Smooth muscle cell (in vitro differentiated cells): ENCODE results near the gene LUC7L3. TPM values are rescaled to one million over a fixed set of nuclear protein-coding genes. Genes with fewer than 3 reads are reported as not detected.

Experiments used
- DNase-seq: peaks from one replicate; lab custom pipeline; 2025; ENCODE audit not compliant: unreplicated experiment; lab: John Stamatoyannopoulos, UW
- H2AFZ ChIP-seq: fragments of 200-600 bp; sonication (generic); 2 replicates; pipeline ENCODE4 v1.6.0; 2016; ENCODE audit warnings: antibody characterized with exemption, low read depth, mild to moderate bottlenecking
- H3F3A ChIP-seq: fragments of 200-600 bp; sonication (generic); 2 replicates; pipeline ENCODE4 v1.6.0; 2017; ENCODE audit warnings: antibody characterized with exemption, low read depth
- H3K27ac ChIP-seq: fragments of 200-600 bp; sonication (generic); 2 replicates; pipeline ENCODE4 v1.5.1; 2016; ENCODE audit warnings: low read depth, mild to moderate bottlenecking
- H3K27me3 ChIP-seq: fragments of 200-600 bp; sonication (generic); 2 replicates; pipeline ENCODE4 v1.6.1; 2016; ENCODE audit warnings: low read depth, mild to moderate bottlenecking
- H3K36me3 ChIP-seq: fragments of 200-600 bp; sonication (generic); 2 replicates; pipeline ENCODE4 v1.5.1; 2016; ENCODE audit warnings: low read depth
- H3K4me1 ChIP-seq: fragments of 200-600 bp; sonication (generic); 2 replicates; pipeline ENCODE4 v1.5.1; 2016; ENCODE audit warnings: low read depth
- H3K4me2 ChIP-seq: fragments of 200-600 bp; sonication (generic); 2 replicates; pipeline ENCODE4 v1.6.0; 2016; ENCODE audit warnings: mild to moderate bottlenecking
- H3K4me3 ChIP-seq: fragments of 200-600 bp; sonication (generic); 2 replicates; pipeline ENCODE4 v1.5.1; 2016; ENCODE audit warnings: mild to moderate bottlenecking
- H3K79me2 ChIP-seq: fragments of 200-600 bp; sonication (generic); 2 replicates; pipeline ENCODE4 v1.6.0; 2016; ENCODE audit warnings: low read depth, mild to moderate bottlenecking
- H3K9ac ChIP-seq: fragments of 200-600 bp; sonication (generic); 2 replicates; pipeline ENCODE4 v1.6.0; 2016; ENCODE audit warnings: low read depth
- H3K9me3 ChIP-seq: fragments of 200-600 bp; sonication (generic); replicated peaks from 2 replicates; pipeline ENCODE4 v1.5.1; 2016; ENCODE audit warnings: low read depth
- H4K20me1 ChIP-seq: fragments of 200-600 bp; sonication (generic); 2 replicates; pipeline ENCODE4 v1.6.0; 2016; ENCODE audit warnings: low read depth
- WGBS: methylation state at CpG from one replicate; pipeline ENCODE4 v1.1.7; 2016; ENCODE audit warnings: low lambda C conversion rate; 5-methylcytosine and 5-hydroxymethylcytosine counted together
- polyA plus RNA-seq: library from polyadenylated mRNA; unstranded; fragments of >200 nt; fragmentation: Nextera tagmentation; extraction: Ambion mirVana; gene quantifications from 2 replicates; pipeline ENCODE4 v1.2.1, GENCODE V29; 2016
- total RNA-seq: library from RNA; depleted of rRNA; stranded (reverse); fragments of >200 nt; gene quantifications from 2 replicates; pipeline ENCODE4 v1.2.3, GENCODE V29; 2014
- TF ChIP-seq, protein P1 (sequence below): fragments of 200-600 bp; sonication (generic); IDR thresholded peaks from 2 replicates; pipeline ENCODE4 v1.5.1; 2017; ENCODE audit warnings: borderline replicate concordance, mild to moderate bottlenecking, antibody characterized with exemption; ENCODE audit not compliant: insufficient read depth, poor library complexity, severe bottlenecking

The LUC7L3 gene
- total and polyA plus RNA-seq, 2 experiments from 2014 or later = 75.9 to 77.8 TPM

DNA sequence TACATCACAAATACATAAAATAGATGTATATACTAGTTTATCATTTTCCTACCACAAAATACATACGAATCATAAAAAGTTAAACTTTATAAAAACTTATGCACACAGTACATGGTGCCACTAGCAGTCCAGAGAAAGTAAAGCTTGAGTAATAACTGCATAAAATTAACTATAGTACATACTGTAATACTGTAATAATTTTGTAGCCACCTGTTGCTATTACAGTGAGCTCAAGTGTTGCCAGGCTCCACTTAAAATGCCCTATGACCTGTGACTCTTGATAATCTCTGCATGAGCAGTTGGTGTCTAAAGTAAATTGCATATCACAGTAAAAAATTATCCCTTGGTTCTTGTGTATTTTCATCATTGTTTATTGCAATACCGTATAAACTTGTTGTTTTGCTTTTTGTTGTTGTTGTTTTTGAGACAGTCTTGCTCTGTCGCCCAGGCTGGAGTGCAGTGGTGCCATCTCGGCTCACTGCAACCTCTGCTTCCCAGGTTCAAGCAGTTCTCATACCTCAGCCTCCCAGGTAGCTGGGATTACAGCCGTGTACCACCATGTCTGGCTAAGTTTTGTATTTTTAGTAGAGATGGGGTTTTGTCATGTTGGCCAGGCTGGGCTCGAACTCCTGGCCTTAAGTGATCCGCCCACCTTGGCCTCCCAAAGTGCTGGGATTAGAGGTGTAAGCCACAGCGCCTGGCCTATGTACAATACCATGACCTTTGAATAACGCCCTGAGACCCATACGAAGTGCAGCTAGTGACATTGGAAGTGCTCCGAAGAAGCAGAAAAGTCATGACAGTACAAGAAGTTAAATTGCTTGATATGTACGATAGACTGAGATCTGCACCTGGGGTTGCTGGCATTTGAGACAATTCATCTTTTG is 6.6 kb downstream of the LUC7L3 start:
- H3F3A ChIP-seq = peaks cover 2% of the 10 kb centered on the region
- H3K9ac ChIP-seq = no peak overlapping the region
- TF ChIP-seq, protein P1, sequence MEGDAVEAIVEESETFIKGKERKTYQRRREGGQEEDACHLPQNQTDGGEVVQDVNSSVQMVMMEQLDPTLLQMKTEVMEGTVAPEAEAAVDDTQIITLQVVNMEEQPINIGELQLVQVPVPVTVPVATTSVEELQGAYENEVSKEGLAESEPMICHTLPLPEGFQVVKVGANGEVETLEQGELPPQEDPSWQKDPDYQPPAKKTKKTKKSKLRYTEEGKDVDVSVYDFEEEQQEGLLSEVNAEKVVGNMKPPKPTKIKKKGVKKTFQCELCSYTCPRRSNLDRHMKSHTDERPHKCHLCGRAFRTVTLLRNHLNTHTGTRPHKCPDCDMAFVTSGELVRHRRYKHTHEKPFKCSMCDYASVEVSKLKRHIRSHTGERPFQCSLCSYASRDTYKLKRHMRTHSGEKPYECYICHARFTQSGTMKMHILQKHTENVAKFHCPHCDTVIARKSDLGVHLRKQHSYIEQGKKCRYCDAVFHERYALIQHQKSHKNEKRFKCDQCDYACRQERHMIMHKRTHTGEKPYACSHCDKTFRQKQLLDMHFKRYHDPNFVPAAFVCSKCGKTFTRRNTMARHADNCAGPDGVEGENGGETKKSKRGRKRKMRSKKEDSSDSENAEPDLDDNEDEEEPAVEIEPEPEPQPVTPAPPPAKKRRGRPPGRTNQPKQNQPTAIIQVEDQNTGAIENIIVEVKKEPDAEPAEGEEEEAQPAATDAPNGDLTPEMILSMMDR = no peak
- peaks cover 100% of the 10 kb centered on the region for H4K20me1 ChIP-seq
- no peak overlapping the region for H3K4me3 ChIP-seq
- no peaks in the 10 kb centered on the region for H3K9me3 ChIP-seq
- no peaks in the 10 kb centered on the region for H3K27me3 ChIP-seq
- WGBS = 92% methylated on average over 12 of the region's 12 CpGs
- peaks cover 21% of the 10 kb centered on the region for H3K4me1 ChIP-seq
- H3K4me2 ChIP-seq = no peak overlapping the region
- H2AFZ ChIP-seq = no peak overlapping the region
- H3K79me2 ChIP-seq = peaks cover 100% of the 10 kb centered on the region
- DNase-seq = no peak
- no peaks in the 10 kb centered on the region for H3K36me3 ChIP-seq
- no peak overlapping the region for H3K27ac ChIP-seq

DNA sequence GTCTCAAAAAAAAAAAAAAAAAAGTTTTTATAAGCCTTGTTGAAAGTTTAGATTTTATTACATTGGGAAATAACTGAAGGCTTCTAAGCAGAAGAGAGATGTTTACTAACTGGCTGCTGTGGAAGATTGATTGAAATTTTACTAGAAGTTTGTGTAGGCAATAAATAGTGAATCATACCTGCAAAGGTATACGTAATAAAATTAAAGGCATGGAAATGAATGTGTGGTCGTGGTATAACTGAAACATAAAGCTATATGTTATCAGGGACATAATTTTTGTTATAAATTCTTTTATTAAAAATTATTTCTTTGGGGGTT is 8.7 kb downstream of the LUC7L3 start:
- Histone ChIP-seq H3F3A (peaks cover 7% of the 10 kb centered on the region), H3K4me2 (no peak overlapping the region), H4K20me1 (peaks cover 100% of the 10 kb centered on the region), H2AFZ (no peak overlapping the region), H3K79me2 (peaks cover 100% of the 10 kb centered on the region), H3K36me3 (no peaks in the 10 kb centered on the region), H3K27ac (no peak overlapping the region), H3K4me1 (peaks cover 3% of the 10 kb centered on the region), H3K4me3 (no peak overlapping the region), H3K9me3 (no peaks in the 10 kb centered on the region), H3K27me3 (no peaks in the 10 kb centered on the region), H3K9ac (no peak overlapping the region)
- TF ChIP-seq, protein P1 = no peak
- DNase-seq = no peak
- 98% methylated on average over 2 of the region's 2 CpGs for WGBS

DNA sequence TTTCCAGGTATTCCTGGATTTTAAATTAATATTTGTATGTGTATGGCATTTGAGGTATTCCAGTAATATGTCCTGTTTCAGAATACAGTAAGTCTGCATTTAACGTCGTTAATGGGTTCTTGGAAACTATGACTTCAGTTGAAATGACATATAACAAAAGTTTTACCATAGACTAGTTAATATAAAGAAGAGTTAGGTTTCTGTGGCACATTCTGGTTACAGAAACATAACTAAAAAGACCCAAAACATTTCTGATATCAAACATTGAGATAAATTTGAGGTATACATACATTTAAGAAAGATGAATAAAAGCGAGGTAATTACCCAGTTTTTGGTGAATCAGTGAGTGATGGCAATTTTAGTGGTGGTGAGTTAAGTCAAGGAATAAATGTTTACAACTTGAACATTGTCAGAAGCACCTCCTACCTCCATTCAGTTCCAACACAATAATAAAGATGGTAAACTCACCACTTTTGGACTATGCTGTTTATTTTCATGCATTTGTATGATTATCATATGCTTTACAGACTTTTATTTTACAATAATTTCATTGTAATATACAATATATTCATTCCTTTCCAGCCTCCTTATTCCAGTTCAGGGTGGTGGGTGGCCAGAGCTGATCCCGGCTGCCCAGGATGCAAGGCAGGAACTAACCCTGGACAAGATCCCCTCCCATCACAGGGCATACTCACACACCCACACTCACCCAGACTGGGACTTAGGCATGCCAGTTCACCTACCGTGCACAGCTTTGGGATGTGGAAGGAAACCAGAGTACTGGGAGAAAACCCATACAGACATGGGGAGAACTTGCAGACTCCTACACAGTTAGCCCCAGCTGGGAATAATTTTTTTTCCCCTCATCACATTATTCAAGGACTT is 9.7 kb downstream of the LUC7L3 start:
- peaks cover 100% of the 10 kb centered on the region for H4K20me1 ChIP-seq
- WGBS = 74% methylated on average over 5 of the region's 5 CpGs
- H3K4me1 ChIP-seq = no peaks in the 10 kb centered on the region

More for the DNA sequence above, 9.7 kb downstream of the LUC7L3 start:
- Histone ChIP-seq H3K79me2 (peaks cover 100% of the 10 kb centered on the region), H3K4me2 (no peak overlapping the region), H3K9ac (no peak overlapping the region), H3K9me3 (no peaks in the 10 kb centered on the region), H3F3A (peaks cover 7% of the 10 kb centered on the region), H3K27ac (no peak overlapping the region), H2AFZ (no peak overlapping the region), H3K4me3 (no peak overlapping the region), H3K27me3 (no peaks in the 10 kb centered on the region), H3K36me3 (no peaks in the 10 kb centered on the region)
- TF ChIP-seq, protein P1 = no peak
- DNase-seq = no peak
